NCI-H2171 treated with DMSO at 0.1 percent for 48 hours (cell line): ENCODE measurements around the gene GNAQ.

Experiments used
- DNase-seq: peaks from one replicate; lab custom pipeline; 2025; lab: John Stamatoyannopoulos, UW

Gene GNAQ

DNA sequence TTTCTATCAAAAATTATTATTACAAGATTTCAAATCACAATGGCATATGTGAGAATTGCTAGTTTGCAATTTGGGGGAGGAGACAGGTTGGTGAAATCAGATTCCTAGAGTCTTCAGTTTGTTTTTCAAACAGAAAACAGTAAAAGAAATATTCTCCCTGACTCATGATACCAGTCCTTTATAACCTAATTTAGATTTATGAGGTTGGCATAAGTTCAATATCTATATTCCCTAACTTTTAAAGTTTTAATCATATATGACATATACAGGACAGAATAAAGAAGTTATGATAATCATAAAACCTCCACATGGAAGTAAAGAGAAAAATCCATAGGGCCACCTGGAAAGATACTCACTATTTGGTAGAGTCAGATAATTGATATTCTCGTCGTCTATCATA lies 216.4 kb downstream of the GNAQ start:
- no peak for DNase-seq

DNA sequence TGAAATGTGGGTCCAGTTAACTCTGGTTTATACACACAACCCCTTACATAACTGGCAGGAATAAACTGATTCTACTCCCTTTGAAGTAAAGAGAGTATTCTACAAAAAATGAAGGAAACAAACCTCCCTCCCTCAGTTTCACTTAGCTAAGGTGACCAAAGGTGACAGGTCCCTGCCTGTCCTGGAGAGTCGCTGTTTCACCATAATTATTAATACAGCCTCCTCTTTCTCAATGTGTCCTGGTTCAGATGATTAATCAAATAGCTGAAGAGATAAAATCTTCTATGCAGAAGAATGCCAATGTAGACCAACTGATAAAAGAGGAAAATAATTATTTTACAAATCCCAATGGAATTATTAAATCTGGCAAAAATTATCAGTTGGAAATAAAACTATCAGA lies 219.8 kb downstream of the GNAQ start:
- DNase-seq: no peak

DNA sequence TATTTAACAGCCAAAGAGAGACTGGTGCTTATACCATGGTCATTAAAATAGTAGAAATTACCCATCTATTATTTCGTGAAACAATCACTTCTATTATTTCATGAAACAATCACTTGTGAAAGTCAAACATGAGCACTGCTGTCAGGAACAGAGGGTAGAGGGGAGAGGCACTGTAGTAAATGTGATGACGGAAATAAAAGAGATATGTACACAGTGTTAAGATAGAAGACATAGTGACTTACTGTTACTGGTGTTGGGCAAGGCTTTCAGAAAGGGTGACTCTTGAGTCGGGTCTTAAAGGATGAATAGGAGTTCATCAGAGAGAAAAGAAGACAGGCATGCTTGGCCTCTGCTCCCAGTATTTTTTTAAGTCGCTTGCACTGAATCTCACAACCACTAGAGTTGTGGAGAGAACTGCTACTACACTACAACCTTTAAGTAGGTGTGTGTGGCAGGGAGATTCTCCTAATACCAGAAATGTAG lies 220.9 kb downstream of the GNAQ start:
- DNase-seq: no peak

DNA sequence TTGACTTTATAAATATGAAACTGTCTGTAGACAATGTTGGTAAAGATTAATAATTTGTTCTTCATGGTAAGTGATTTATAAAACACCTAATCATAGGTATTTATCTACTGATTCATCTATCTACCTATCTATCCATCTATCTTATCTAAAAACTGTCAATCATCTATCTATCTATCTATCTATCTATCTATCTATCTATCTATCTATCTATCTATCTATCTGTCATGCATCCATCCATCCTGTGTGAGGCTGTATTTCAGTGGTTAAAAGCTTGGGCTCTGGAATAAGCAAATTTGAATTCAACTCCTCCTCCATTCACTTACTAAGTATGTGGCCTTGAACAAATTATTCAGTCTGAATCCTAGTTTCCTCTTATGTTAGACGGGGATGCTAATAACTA lies 221.6 kb downstream of the GNAQ start:
- DNase-seq: no peak

DNA sequence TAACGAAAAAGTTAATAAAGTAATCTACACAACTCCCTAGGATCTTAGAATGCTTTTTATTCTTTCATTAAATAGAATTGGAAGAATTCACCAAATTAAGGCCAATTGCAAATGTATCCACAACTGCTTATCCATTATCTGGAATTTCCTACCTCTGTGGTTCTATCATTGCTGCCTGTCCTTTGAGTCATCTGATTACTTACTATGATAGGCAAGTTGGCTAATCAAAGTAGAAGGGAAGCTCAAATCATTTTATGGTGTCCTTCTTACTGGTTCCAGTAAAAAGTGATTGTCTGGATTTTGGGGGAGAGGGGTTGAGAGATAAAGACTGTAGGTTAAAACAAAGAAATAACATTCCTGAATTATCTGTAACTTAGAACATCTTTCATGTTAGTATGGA lies 222.1 kb downstream of the GNAQ start:
- DNase-seq: no peak

DNA sequence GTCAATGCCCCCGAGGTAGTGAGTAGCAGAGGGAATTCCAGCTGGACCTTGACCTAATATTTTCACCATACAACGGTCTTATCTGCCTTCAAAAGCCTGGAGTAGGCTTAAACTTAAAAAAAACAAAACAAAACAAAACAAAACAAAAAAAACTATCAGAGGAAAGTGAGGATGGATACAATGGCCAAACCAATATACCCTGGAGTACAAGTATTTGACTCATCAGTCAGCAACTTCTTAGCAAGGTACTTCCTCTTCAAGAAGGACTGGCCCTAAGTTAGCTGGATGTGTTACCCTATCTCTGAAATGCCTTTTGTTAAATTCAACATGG lies 222.9 kb downstream of the GNAQ start:
- no peak for DNase-seq

DNA sequence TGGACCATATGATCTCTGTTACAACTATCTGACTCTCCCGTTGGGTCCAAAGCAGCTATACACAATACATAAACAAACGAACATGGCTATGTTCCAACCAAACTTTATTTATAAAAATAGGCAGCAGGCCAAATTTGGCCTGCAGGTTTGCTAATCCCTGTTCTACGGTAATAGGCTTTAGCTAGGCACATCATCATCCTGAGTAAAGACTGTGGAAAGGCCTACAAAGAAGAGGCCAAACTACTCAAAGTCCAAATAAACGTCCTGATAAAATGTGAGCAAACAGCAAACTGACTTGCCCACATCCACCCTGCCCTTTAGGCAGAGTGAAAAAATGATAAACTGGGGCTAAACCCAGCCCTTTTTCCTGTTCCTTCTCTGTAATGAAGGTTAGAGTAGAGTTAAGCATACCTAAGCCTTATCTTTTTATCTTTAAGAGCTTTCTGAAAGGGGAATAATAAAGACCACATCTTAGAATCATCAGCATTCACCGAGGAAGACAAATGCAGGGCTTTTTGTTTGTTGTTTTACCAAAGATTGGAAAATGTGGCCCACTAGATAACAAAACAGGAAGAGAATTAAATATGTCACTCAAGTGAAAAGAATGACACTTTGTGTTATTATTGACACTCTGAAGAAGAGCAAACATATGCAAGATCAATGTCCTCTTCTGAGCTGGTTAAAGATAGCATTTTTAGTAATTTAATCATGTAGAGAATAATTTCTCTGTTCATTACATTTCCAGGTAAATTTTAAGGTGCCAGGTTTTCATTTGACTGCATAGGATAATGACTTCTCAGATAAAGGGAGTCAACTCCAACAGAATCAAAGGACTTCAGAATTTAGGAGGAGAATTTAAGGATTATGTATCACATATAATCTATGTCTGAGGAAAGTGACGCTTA lies 223.5 kb downstream of the GNAQ start:
- DNase-seq: no peak

DNA sequence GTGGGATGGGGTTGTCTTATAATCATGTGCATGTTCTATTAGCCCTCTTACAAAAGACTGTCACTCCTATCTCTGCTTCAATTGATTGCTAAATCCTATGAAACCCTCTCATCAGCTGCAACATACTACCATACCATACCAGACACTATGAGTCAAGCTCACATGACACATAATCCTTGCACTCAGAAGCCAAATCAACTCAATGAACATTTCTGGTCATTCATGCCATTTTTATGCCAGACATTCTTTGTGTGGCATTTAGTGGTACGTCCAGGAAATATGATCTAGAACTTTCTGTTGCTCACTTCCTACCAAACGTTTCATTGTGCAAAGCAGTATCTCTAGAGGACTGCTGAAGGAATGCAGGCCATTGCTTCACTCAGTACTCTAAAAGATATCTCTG lies 224.3 kb downstream of the GNAQ start:
- no peak for DNase-seq

GRCh38 chr9:77806741-77807140 lies 224.9 kb downstream of the GNAQ start:
- no peak for DNase-seq

GRCh38 chr9:77805810-77806209 lies 225.8 kb downstream of the GNAQ start:
- DNase-seq: no peak

GRCh38 chr9:77803423-77803822 lies 228.2 kb downstream of the GNAQ start:
- DNase-seq: no peak

DNA sequence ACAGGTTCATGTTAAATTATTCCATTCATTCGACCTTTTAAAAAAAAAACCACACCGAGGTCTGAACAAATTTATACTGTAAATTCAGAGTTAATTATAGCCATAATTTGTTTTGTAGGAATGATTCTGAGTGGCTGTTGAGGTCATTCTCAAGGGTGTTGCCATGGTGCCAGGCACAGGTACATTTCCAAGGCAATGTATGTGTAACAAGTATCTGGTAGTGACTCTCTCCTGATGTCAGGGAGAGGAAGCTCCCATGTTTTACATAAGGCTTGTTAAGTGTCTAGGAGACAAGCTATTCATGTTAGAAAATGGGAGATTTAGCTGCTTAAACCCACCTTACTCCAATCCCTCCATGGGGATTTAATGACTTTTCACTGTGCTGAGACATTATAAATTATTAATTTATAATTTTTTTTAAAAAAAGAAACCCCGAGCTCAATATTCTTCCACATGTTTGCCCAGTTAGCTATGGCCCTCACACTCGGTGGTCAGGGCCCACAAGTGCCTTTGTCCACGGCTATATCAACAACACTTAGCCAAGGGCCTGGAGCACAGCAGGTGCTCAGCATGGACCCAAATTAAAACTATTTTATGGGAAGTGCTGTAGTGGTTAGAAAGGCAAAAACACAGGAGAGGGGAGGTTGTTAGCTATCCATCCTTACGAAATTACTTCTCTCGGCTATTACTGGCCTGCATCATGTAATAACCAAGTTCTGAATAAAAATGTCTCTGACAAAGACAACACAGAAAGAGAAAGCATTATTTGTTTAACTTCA lies 228.9 kb downstream of the GNAQ start:
- DNase-seq: no peak

GRCh38 chr9:77802064-77802463 lies 229.5 kb downstream of the GNAQ start:
- no peak for DNase-seq

DNA sequence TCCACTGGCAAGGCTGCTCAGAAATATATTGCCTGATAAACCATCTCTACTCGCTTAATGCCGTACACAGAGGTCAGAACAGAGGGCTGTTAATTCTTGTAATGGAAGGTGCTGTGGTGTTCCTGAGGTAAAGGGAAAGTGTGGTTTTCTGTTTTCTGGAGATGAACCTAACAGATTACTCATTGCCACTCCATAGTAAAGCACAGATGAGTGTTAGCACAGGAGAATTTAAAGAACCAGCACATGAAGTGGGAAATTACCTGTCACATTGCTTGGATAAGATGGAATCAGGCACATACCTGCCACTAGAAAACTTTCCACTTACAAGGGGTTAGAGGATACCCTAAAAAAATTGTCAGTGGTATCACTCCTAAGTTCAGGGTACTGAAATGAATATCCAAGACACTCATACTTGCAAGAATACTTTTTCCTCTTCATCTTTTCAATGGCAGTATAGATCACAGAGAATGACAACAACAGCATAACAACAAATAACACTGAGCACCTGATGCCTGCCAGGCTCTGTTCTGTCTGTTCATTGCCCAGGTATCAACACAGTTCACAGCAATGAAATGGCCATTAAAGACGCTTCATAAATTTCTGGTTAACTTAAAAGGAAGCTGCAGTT lies 230.6 kb downstream of the GNAQ start:
- DNase-seq: no peak

GRCh38 chr9:77798140-77798539 lies 233.5 kb downstream of the GNAQ start:
- DNase-seq: no peak

DNA sequence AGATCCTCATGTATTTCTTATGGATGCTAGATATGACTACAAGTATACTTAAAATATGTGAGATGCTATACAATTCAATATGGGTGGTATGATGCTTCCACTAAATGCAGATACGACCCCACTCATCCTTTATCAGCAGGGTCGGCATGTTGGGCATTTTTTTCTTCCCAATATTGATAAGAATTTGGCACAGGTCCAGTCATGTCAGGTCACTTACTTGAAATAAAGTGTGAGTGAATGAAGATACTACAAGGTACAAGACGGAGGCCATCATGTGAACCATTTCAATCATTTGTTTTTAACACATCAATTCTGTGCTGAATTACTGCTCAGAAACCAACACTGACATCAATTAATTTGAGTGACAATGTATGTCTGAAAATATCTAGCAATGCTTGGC lies 236.6 kb downstream of the GNAQ start:
- no peak for DNase-seq

DNA sequence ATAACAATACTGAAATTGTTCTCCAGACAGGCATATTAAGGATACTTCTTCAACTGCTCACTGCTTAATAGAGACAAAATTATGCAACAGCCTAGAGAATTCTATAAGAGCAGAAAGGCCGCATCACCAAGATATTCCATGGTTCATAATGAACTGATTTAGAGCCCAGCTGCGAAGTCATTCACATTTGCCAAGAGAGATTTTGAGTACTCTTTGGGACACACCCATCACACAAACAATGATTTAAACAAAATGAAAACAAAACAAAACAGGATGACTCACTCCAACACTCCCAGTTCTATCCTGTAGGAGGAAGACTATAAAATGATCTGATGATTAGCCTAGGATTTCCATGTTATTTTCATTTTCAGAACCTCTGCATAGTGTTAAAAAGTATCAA lies 237.8 kb downstream of the GNAQ start:
- no peak for DNase-seq

DNA sequence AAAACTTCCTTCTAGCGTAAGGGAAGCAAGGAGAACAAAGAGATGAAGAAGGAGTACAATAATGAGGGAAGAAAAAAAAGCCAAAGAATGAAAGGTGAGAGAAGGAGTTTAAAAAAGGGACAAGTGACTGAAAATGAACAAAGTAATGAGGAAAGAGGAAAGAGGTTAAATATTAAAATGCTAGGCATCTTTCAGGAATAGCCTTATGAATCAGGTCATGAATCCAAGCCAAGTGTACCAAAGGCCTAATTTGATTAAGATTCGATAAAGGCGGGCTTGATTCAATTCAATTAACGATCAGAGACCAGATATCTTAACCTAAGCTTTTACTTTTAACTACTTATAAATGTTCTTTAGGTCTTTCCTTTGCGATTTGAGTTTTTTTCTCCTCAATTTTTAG lies 241.7 kb downstream of the GNAQ start:
- no peak for DNase-seq

GRCh38 chr9:77785341-77785740 lies 246.3 kb downstream of the GNAQ start:
- peak; percentile 59 for DNase-seq

- no peak for DNase-seq
Measured at GRCh38 chr9:77783518-77783917, 248.1 kb downstream of the GNAQ start.

GRCh38 chr9:77779010-77779409 lies 252.6 kb downstream of the GNAQ start:
- DNase-seq: no peak

- no peak for DNase-seq
Measured at GRCh38 chr9:77773381-77773780, 258.2 kb downstream of the GNAQ start.

DNA sequence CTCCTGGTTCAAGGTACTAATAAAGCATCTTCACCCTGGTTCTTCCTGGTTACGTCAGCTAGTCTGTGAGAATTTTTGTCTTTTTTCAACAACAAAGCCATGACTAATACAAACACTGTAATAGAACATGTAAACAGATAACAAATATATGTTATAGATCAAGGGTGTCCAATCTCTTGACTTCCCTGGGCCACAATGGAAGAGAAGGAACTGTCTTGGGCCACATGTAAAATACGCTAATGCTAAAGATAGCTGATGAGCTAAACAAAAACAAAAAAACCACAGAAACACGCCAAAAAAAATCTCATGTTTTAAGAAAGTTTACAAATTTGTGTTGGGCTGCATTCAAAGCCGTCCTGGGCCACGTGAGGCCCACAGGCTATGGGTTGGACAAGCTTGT lies 259.0 kb downstream of the GNAQ start:
- DNase-seq: no peak
